ENCODE data around the gene CORT. TPM values are rescaled to one million over a fixed set of nuclear protein-coding genes. Genes with fewer than 3 reads are reported as not detected.
"Not testable (repeated sequence)": the region's sequence is repeated elsewhere in the genome, so short reads cannot be mapped to it uniquely, and the experiment has no call there.

Gene CORT
- polyA plus RNA-seq (ENCODE audit: insufficient read length), result 1.4 TPM

GRCh38 chr1:10449751-10450150 lies at the start of gene CORT:
Gene CORT (plus strand): TSS chr1:10450031. CDS start chr1:10450224, 193 bp downstream.
- no peak for DNase-seq (ENCODE audit: low read depth)

GRCh38 chr1:10401281-10401680 lies 48.5 kb upstream of the CORT start:
- DNase-seq (ENCODE audit: low read depth), result no peak

GRCh38 chr1:10402729-10403274 lies 47.0 kb upstream of the CORT start:
- no peak for DNase-seq (ENCODE audit: low read depth)

GRCh38 chr1:10407201-10407600 lies 42.6 kb upstream of the CORT start:
- DNase-seq (ENCODE audit: low read depth), result no peak

- DNase-seq (ENCODE audit: low read depth), result no peak
These were observed 34.5 kb upstream of the CORT start for GRCh38 chr1:10415211-10415930.

- not testable (repeated sequence) for DNase-seq (ENCODE audit: low read depth)
These were observed 33.9 kb upstream of the CORT start for GRCh38 chr1:10415967-10416366.

GRCh38 chr1:10418741-10419140 lies 31.1 kb upstream of the CORT start:
- DNase-seq (ENCODE audit: low read depth), result not testable (repeated sequence)

GRCh38 chr1:10419351-10419750 lies 30.5 kb upstream of the CORT start:
- no peak for DNase-seq (ENCODE audit: low read depth)

- no peak for DNase-seq (ENCODE audit: low read depth)
These were observed 28.2 kb upstream of the CORT start for GRCh38 chr1:10421637-10422036.

GRCh38 chr1:10424034-10424433 lies 25.8 kb upstream of the CORT start:
- no peak for DNase-seq (ENCODE audit: low read depth)

GRCh38 chr1:10424651-10425050 lies 25.2 kb upstream of the CORT start:
- DNase-seq (ENCODE audit: low read depth), result no peak

- not testable (repeated sequence) for DNase-seq (ENCODE audit: low read depth)
These were observed 23.9 kb upstream of the CORT start for GRCh38 chr1:10425826-10426534.

- DNase-seq (ENCODE audit: low read depth), result not testable (repeated sequence)
These were observed 23.3 kb upstream of the CORT start for GRCh38 chr1:10426535-10426848.

GRCh38 chr1:10428984-10429383 lies 20.8 kb upstream of the CORT start:
- DNase-seq (ENCODE audit: low read depth), result no peak

- no peak for DNase-seq (ENCODE audit: low read depth)
These were observed 20.0 kb upstream of the CORT start for GRCh38 chr1:10429868-10430215.

GRCh38 chr1:10430216-10431069 lies 19.4 kb upstream of the CORT start, which contains the start of gene CENPS:
Gene CENPS (plus strand): TSS chr1:10430433. CDS start chr1:10430518, 85 bp downstream.
- DNase-seq (ENCODE audit: low read depth), result peak; percentile 75

GRCh38 chr1:10431070-10431730 lies 18.6 kb upstream of the CORT start:
- no peak for DNase-seq (ENCODE audit: low read depth)

- no peak for DNase-seq (ENCODE audit: low read depth)
These were observed 16.7 kb upstream of the CORT start for GRCh38 chr1:10432910-10433700.

GRCh38 chr1:10433790-10434189 lies 16.0 kb upstream of the CORT start:
- DNase-seq (ENCODE audit: low read depth), result no peak

- no peak for DNase-seq (ENCODE audit: low read depth)
These were observed 15.2 kb upstream of the CORT start for GRCh38 chr1:10434590-10434989.

- DNase-seq (ENCODE audit: low read depth), result no peak
These were observed 12.8 kb upstream of the CORT start for GRCh38 chr1:10437052-10437451.
